ENCODE results near the gene CAMK2D. TPM values are rescaled to one million over a fixed set of nuclear protein-coding genes. Genes with fewer than 3 reads are reported as not detected.

CAMK2D gene
- total RNA-seq, 1 donor from 2014 or later = 57.6 TPM

DNA sequence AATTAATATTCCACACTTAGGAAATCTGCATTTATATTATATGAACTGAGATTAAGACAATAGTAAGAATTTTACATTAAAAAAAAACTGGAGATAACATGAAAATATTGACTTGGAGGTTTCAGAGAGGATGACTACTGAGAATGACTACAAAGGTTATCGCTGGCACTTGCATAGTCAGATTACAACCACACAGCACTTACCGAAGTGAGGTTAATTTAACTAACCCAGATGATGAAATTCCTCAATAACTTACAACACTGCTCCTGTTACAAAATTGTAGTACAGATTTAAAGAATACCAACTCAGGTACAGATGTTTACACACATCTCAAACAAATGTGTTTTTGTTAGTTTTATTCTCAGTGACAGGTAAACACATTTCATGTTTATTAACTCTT, 283.5 kb downstream of the CAMK2D start:
- H3K9me3 Mint-ChIP-seq = peaks cover 7% of the 10 kb centered on the region

DNA sequence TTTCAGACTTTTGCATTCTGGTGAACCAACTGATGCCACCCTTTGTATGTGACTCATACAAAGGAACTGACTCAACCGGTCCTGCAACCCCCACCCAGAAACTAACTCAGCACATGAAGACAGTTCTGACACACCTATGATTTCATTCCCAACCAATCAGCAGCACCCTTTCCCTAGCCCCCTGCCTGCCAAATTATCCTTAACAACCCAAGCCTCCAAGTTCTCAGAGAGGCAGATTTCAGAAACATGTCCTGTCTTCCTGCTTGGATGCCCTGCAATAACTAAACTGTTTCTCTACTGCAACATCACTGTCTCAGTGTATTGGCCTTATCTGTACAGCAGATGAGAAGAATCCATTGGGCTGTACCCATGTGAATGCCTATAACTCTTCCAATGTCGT, 284.7 kb downstream of the CAMK2D start:
- no peak for DNase-seq (ENCODE audit: extremely low spot score, unreplicated experiment)
- H3K4me1 Mint-ChIP-seq (ENCODE audit: unreplicated experiment) = peaks cover 6% of the 10 kb centered on the region
- H3K4me3 Mint-ChIP-seq = peak overlapping the region; percentile 39
- peaks cover 7% of the 10 kb centered on the region for H3K9me3 Mint-ChIP-seq
- TF ChIP-seq, protein P1, sequence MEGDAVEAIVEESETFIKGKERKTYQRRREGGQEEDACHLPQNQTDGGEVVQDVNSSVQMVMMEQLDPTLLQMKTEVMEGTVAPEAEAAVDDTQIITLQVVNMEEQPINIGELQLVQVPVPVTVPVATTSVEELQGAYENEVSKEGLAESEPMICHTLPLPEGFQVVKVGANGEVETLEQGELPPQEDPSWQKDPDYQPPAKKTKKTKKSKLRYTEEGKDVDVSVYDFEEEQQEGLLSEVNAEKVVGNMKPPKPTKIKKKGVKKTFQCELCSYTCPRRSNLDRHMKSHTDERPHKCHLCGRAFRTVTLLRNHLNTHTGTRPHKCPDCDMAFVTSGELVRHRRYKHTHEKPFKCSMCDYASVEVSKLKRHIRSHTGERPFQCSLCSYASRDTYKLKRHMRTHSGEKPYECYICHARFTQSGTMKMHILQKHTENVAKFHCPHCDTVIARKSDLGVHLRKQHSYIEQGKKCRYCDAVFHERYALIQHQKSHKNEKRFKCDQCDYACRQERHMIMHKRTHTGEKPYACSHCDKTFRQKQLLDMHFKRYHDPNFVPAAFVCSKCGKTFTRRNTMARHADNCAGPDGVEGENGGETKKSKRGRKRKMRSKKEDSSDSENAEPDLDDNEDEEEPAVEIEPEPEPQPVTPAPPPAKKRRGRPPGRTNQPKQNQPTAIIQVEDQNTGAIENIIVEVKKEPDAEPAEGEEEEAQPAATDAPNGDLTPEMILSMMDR (conservative IDR thresholded peaks at IDR 0.05) = no peak
- H3K27me3 Mint-ChIP-seq = no peaks in the 10 kb centered on the region
- peaks cover 19% of the 10 kb centered on the region for H3K36me3 Mint-ChIP-seq
- peak overlapping the region; percentile 85 for H3K27ac Mint-ChIP-seq

More for the DNA sequence above, 283.5 kb downstream of the CAMK2D start:
- Mint-ChIP-seq H3K36me3 (peaks cover 22% of the 10 kb centered on the region), H3K27me3 (no peaks in the 10 kb centered on the region), H3K4me3 (no peak overlapping the region), H3K4me1 (ENCODE audit: unreplicated experiment) (peaks cover 6% of the 10 kb centered on the region), H3K27ac (no peak overlapping the region)
- TF ChIP-seq, protein P1 (conservative IDR thresholded peaks at IDR 0.05) = no peak
- no peak for DNase-seq (ENCODE audit: extremely low spot score, unreplicated experiment)

DNA sequence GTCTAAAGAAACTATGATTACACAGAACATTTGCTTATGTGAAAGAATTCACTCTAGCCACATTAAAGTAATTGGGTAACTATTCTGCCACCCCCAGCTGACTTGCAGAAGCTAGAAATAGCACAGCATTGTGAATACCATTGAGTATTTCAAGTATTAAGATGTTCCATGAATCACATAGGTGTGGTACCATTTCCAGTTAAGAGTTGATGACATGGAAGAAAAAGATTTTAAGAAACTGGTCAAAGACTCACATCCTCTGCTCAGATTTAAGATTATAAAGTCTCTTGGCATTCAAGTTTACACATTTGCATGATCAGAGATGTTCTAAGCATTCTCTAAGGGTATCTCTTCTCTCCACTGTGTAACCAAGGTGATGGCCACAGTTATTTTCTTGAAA, 287.5 kb downstream of the CAMK2D start:
- Mint-ChIP-seq H3K4me3 (no peak overlapping the region), H3K27me3 (no peaks in the 10 kb centered on the region), H3K27ac (no peak overlapping the region), H3K4me1 (ENCODE audit: unreplicated experiment) (peaks cover 6% of the 10 kb centered on the region), H3K9me3 (peaks cover 7% of the 10 kb centered on the region), H3K36me3 (peaks cover 34% of the 10 kb centered on the region)
- no peak for DNase-seq (ENCODE audit: extremely low spot score, unreplicated experiment)
- TF ChIP-seq, protein P1 (conservative IDR thresholded peaks at IDR 0.05) = no peak

DNA sequence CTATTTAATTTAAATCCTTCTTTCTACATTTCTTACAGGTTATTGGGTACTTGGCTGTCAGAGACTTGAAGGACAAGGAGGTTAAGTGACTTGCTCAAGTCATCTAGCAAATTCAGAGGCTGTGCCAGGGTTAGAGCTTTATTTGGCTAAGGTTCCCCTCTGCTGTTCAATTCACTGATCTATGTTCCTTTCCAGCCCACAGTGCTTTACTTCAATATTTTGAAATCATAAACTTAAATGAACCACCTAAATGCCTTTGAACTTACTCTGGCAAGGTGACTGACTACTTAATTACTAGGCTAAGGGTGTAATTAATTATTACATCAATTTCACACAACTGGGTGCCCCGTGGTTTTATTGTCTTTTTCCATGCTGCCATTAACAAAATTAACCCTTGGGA, 288.7 kb downstream of the CAMK2D start:
- H3K36me3 Mint-ChIP-seq = peaks cover 34% of the 10 kb centered on the region
- no peak for DNase-seq (ENCODE audit: extremely low spot score, unreplicated experiment)
- no peak overlapping the region for H3K27ac Mint-ChIP-seq
- H3K4me3 Mint-ChIP-seq = no peak overlapping the region
- TF ChIP-seq, protein P1 (conservative IDR thresholded peaks at IDR 0.05) = no peak
- H3K4me1 Mint-ChIP-seq (ENCODE audit: unreplicated experiment) = peaks cover 11% of the 10 kb centered on the region
- no peaks in the 10 kb centered on the region for H3K27me3 Mint-ChIP-seq
- H3K9me3 Mint-ChIP-seq = peaks cover 7% of the 10 kb centered on the region

DNA sequence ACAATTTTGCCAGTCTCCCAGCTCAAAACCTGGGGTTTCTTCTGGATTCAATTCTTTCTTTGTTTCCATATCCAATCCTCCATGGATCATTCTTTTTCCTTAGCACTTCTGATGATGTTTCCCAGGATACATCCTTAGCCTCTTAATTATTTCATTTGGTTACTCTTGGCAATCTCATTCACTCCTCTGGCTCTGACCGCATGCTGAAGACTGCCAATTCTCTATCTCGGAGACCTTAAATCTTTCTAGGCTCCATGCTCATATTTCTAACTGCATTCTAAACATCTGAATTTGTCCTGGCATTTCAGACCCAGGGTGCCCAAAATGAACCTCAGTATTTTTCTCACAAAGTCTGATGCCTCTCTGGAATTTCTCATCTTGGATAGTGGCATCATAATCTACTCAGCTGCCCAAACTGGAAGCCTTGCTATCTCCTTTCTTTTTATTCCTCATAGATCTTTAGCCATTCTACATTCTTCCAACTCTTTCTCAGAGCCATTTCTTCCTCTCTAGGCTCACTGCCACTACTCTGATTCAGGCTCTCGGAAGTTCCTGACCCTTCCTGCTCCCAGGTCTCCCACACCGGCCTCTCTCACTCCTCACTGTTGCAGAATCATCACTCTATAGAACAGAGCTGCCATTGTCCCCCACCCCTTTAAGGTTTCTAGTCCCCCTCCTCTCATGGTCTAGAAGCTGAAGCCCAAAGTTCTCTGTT, 290.2 kb downstream of the CAMK2D start:
- H3K27ac Mint-ChIP-seq = no peak overlapping the region
- peaks cover 26% of the 10 kb centered on the region for H3K36me3 Mint-ChIP-seq
- no peak for DNase-seq (ENCODE audit: extremely low spot score, unreplicated experiment)
- H3K27me3 Mint-ChIP-seq = no peaks in the 10 kb centered on the region
- no peaks in the 10 kb centered on the region for H3K9me3 Mint-ChIP-seq
- H3K4me1 Mint-ChIP-seq (ENCODE audit: unreplicated experiment) = peaks cover 5% of the 10 kb centered on the region
- H3K4me3 Mint-ChIP-seq = no peak overlapping the region
- TF ChIP-seq, protein P1 (conservative IDR thresholded peaks at IDR 0.05) = no peak
